Upper lobe of left lung (tissue), 4 donors: ENCODE measurements around the gene RUVBL2.

Experiments
- CTCF ChIP-seq, 6 experiments: fragments of 450-650 bp in 4 of 6; fragments of 200-600 bp in 2 of 6; sonication (generic) in 2 of 6; IDR thresholded peaks; one replicate each; pipeline ENCODE4 v1.5.1; 2016 to 2019; ENCODE audit warnings: antibody characterized with exemption in 6 of 6
- POLR2A ChIP-seq, 4 donors: fragments of 450-650 bp; IDR thresholded peaks; one replicate each; pipeline ENCODE4 v1.5.1; 2016 to 2017; ENCODE audit warnings: antibody characterized with exemption in 4 of 4, mild to moderate bottlenecking in 2 of 4
- POLR2AphosphoS5 ChIP-seq, 2 donors: sonication (generic); formaldehyde crosslinking; IDR thresholded peaks; one replicate each; pipeline ENCODE4 v1.5.1; 2017; ENCODE audit warnings: antibody characterized with exemption in 2 of 2

GRCh38 chr19:49010453-49010852 lies 16.8 kb downstream of the RUVBL2 start:
- TF ChIP-seq CTCF (IDR thresholded peaks at IDR 0.05): no peak
- no peak for TF ChIP-seq POLR2A (IDR thresholded peaks at IDR 0.05)
- TF ChIP-seq POLR2AphosphoS5 (IDR thresholded peaks at IDR 0.05): no peak
